NCI-H2227 treated with DMSO at 0.1 percent for 48 hours (cell line): Measurements from ENCODE around the gene ZNF213.

Experiments
- DNase-seq: peaks from one replicate; lab custom pipeline; 2025; lab: John Stamatoyannopoulos, UW

The ZNF213 gene

DNA sequence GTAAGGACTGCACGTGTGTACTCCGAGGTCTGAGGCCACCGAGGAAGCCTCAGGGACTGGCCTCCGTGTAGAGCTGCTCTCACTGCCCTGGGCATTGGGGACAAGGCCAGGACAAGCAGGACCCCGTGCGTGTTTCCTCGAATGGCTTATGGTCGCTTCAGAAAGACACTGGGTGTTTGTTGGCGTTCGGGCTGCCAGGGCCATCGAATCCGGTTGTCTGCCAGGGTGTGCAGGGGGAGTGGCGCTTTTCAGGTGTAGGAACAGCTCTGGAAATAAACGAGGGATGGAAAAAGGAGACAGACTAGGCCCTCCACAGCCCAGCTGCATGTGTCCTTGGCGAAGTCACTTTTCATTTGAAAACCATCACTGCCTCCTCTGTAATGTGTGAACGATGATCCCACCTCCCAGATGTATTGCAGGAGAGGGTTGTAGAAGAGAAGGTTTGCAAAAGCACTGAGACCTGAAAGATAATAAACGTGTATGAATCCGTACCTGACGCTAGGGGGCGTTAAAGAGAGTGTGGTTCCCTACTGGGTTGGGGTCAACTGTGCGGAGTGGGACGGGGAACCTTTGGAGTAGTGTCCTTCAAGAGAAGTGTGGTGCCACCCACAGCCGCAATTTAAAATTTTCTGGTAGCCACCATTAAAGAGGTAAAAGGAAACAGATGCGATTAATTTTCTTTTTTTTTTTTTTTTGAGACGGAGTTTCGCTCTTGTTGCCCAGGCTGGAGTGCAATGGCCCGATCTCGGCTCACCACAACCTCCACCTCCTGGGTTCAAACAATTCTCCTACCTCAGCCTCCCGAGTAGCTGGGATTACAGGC lies 33.6 kb upstream of the ZNF213 start:
- DNase-seq = no peak

DNA sequence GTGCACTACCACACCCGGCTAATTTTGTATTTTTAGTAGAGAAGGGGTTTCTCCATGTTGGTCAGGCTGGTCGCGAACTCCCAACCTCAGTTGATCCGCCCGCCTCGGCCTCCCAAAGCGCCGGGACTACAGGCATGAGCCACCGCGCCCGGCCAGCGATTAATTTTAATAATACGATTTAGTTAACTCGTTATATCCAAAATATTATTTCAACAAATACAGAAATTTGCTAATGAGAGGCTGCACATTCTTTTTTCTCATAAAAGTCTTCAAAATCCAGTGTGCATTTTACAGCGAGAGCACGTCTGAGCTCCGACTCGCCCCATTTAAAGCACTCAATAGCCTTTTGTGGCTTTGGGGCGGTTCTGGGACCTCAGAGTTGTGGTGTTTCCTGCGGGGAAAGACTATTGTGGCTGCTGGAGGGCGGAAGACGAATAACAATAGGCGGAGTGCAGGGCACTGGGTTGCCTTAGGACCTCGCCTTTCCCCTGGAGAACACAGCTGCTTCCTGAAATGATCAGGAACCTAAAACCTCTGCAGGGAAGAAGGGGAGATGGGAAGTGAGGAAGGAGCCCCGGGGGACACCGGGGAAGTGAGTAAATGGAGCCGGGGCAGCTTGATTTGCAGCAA lies 32.9 kb upstream of the ZNF213 start:
- no peak for DNase-seq

DNA sequence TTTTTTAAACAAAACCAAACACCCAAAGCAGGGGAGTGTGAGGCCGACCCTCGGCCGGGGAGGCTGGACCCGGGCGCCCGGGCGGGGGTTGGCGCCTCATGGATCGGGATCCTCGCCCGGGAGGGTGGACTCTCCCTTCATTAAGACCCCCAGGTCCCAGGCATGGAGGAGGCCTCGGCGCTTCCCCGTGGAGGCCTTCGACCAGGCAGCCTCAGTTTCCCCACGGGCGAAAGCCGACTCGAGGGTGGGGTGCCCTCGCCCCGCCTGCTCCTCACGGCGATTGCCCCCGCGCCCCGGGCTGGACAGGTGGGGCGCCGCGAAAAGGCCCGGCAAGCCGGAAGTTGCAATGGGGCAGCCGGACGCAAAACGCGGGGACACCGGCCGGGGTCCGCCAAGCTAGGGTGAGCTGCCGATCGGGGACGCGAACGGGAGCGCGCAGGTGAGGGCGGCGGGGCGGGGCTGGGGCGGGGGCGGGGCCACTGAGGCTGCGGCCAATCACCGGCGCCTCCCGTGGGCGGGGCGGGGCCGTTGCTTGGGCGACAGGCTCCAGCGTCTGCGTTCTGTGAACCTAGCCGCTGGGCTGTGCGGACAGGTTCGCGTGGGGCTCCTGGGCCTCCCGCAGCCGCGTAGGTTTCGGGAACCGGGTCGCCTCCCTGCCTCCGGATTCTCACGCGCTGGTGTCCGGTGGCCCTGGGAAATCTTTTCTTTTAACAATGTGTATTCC lies 28.5 kb upstream of the ZNF213 start:
- peak; percentile 85 for DNase-seq

DNA sequence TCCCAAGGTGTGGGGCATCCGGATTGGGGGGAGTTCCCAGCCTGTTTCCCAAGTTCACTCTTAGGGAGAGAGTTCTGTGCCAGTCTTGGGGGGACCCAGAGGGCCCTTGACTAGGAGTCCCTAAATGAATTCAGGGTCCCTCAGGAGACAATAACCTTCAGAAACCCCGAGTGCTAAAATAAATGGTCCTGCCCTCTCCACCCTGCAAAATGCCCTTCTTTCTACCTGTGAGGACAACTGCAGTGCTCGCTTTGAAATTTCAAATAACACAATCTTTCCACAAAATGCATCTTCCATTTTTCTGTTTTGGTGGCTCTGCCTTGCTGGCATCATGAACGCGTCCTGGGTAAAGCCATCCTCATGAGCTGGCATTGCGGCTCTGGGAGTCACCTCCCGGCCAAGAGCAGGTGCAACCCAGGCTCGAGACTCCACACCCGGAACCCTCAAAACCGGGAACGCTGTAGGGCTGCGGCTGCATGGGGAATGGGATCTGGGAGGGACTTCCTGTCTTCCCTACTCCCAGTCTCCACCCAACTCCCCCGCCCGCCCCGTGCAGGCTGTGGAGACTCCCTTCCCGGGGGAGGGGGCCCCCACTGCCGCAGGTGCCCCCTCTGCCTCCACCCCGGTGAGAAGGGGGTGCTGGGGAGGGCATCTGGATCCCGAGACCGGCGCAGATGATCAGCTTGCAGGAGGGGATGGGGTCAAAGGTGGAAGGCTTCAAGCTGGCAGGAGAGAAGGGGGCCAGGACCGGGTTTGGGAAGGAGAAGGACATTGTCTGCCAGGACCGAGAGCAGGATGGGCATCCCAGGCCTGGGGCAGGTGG lies 22.6 kb upstream of the ZNF213 start, which contains the start of gene ZNF205:
TSS of gene ZNF205 (plus strand) at position 529 of the 823 bp plus-strand sequence. CDS start 845 bp downstream, outside the sequence.
- peak; percentile 60 for DNase-seq

DNA sequence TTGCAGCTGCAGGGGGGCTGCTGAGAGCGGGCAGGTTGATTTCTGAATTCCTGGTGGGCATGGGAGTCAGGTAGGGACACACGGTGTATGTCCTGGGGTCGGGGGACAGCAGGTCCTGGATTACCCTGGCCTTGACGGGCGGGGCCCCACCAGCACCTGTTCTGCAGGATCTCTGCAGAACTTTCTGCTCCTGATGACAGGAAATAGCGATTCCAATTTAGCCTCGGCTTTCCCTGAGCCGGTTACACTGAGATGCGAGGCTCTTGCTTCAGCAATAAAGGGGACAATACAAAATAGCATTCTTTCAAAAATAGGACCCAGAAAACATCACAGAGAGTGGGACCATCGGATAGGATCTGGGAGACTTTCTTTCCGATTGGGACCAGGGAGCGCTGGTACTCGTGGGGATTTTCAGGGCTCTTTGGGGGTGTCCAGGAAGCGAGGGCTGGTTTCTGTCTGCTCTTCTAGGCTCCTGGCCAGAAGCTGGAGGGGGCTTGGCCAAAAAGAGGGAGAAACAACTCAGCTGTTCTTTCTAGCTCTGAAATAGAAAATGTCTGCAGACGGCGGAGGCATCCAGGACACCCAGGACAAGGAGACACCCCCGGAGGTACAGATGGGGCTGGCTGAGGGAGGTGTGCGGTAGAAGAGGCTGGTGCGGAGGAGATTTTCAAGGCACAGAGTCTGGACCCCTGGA lies 21.8 kb upstream of the ZNF213 start:
- DNase-seq = no peak

DNA sequence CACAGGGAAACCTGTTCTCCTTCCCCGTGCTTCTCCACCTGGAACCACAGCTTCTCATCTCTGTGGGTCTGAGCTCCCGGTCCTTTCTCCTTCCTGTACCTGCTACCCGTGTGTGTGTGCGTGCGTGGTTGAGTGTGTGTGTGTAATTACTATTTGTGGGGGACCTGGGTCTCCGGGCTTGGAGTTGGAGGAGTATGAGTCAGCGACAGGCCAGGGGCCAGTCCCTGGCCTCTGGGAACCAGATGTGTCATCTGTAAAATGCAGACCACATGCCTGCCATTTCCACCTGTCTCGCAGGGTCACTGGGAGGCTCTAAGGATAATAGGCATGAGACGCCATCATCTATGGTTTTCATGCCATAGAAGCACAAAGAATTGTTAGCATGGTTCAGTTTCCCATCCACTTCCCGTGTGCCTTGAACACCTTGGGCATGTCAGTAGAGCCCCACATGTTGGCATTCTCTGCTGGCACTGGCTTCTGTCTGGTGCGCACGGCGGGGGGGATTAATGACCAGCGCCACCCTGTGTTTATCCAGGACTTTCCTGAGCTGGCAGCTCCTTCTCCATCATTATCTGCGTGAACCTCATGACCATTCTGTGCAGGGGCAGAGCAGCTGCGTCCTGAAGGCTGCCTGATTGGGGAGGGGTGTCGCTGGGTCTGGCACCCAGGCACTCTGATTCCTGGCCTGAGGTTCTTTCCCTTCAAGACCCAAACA lies 20.9 kb upstream of the ZNF213 start:
- peak; percentile 56 for DNase-seq

DNA sequence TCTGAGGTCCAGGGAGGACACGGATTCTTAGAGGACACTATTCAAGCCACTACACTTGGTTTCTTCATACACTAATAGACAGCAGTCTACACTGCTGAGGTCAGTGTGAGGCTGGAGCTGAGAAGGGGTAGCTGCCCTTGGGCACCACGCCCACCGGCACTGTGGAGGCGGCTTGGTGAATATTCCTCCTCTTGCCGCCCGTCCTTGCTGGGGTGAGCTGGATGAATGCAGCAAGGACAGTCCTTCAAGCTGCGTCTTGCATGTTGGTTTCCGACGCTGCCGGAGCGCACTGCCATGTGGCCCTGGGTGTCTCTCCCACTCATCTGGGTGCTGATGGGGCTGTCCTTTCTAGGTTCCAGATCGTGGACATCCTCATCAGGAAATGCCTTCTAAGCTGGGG lies 19.8 kb upstream of the ZNF213 start:
- DNase-seq = no peak

DNA sequence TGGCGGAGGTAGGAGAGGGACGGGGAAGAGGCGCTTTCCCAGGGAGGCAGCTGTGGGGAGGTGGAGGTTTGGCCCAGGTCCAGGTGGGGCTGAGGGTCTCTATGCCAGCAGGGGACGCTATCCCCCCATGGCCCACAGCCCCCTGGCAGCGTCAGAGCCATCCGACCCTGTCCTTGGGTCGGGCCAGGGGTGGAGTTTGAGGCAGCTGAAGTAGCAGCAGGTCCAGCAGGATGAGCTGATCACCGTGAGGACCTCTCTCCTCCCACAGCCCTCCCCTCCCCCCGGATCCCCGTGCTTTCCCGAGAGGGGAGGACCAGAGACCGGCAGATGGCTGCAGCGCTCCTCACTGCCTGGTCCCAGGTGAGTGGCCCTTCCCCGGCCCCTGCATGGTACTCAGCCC lies 19.3 kb upstream of the ZNF213 start:
- DNase-seq = no peak

DNA sequence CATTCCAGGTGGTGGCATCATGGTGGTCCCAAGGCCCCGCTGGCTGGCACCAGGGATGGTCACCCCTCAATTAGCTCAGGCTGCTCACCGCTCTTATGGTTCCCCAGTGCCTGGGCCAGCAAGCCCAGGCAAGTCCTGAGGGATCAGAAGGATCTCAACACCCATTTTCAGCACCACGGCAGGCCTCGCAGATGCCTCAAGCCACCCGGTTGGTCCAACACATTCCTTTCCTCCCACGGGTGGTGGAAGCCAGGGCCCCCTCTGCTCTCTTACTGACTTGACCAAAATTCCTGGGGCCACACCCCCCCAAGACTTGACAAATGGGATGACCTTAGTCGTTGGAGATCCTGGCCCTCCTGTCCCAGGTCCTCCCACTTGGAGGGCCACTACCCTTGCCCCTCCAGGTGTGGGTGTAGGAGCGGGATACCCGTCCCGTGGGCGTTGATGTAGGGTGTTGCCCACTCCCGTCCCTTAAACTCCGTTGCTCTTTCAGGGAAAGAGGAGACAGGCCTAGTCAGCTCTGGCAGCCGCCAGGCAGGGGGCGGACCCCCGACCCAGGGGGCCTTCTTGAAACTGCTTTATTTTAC lies 16.5 kb upstream of the ZNF213 start:
- DNase-seq = no peak

DNA sequence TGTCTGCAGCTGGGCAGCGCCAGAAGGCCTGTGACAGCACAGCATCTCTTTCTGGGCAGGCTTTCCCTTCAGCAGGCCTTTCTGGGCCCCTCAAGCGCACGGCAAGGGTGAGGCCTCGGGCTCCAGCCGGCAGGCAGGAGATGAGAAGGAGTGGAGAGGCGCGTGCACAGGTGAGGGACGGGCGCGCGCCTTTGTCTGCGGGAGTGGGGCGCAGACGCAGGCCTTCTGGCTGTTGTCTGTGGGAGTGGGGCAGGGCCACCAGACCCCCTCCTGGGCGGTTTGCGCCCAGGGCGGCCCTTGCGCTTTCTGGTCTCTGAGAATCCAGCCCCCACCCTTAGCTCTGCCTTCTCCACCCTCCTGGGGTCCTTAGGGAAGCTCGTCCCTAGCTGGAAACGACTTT lies 16.0 kb upstream of the ZNF213 start:
- DNase-seq = no peak

DNA sequence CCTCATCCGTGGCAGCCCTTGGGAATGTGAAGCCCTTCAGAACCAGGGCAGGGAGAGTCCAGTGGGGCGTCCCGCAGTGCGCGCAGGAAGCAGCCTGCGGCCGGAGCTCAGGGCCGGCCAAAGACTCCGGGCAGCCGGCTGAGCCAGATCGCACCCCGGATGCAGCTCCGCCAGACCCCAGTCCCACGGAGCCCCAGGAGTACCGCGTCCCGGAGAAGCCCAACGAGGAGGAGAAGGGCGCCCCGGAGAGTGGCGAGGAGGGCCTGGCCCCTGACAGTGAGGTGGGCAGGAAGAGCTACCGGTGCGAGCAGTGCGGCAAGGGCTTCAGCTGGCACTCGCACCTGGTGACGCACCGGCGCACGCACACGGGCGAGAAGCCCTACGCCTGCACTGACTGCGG lies 15.5 kb upstream of the ZNF213 start:
- no peak for DNase-seq

DNA sequence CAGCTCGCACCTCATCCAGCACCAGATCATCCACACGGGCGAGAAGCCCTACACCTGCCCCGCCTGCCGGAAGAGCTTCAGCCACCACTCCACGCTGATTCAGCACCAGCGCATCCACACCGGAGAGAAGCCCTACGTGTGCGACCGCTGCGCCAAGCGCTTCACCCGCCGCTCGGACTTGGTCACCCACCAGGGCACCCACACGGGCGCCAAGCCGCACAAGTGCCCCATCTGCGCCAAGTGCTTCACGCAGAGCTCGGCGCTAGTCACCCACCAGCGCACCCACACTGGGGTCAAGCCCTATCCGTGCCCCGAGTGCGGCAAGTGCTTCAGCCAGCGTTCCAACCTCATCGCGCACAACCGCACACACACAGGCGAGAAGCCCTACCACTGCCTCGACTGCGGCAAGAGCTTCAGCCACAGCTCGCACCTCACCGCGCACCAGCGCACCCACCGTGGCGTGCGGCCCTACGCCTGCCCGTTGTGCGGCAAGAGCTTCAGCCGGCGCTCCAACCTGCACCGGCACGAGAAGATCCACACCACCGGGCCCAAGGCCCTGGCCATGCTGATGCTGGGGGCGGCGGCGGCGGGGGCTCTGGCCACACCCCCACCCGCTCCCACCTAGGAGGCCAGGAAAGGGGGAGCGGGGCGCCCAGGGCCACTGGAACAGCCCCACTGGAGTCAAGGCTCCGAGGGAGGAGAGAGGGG lies 15.0 kb upstream of the ZNF213 start:
- no peak for DNase-seq

DNA sequence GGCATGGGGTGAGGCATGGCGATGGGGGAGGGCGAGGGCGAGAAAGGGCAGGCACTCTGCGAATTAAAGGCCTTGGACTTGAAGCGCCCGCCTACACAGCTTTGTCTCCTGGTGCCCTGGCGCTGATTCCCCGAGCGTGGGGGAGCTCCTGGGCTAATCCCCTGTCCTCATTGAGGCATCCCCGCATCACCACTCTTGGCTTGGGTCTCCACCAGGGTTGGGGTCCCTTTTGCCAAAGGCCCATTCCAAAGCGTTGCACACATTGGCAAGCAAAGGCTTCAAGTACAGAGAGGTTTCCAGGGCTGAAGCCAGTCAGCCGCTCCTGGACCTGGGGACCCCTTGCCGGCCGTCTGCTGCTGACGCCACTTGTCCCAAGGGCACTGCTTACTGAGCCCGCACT lies 14.4 kb upstream of the ZNF213 start:
- no peak for DNase-seq

DNA sequence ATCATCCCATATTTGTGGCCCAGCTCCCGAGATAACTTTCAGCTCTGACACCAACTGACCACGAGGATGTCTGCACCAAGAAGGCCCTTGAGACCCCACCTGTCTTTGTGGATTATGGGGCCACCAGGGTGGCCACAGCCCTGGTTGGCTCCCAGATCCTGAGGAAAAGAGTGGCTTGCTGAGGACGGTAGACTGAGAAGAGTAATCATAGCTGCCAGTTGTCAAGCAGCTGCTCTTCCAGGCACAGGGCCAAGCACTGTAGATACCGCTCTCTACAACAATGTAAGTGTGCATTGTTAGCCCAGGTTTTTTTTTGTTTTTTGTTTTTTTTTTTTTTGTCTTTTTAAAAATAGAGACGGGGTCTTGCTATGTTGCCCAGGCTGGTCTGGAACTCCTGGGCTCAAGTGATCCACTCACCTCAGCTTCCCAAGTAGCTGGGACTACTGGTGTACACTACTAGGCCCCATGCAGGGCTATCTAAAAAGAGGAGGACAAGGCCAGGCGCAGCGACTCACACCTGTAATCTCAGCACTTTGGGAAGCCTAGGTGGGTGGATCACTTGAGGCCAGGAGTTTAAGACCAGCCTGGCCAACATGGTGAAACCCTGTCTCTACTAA lies 12.9 kb upstream of the ZNF213 start:
- no peak for DNase-seq

DNA sequence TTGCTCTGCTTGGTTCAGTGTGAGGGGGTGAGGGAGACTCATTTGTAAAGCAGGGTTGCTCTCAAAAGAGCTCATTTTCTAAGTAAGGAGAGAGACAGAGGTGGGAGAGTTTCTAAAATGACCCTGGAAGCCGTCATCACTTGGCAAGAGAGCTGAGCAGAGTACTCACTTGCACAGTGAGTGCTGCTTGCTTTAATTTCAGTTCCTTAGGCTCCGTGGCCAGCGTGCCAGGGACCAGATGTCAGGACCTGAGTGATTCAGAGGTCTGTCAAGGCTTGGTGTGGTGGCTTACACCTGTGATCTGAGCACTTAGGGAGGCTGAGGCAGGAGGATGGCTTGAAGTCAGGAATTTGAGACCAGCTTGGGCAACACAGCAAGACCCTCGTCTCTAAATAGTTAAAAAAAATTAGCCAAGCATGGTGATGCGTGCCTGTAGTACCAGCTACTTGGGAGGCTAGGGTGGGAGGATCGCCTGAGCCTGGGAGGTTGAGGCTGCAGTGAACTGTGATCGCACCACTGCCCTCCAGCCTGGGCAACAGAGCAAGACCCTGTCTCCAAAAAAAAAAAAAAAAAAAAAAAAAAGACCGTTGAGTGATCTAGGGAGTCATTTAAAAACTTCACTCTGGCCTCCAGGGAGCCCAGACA lies 11.8 kb upstream of the ZNF213 start:
- no peak for DNase-seq

DNA sequence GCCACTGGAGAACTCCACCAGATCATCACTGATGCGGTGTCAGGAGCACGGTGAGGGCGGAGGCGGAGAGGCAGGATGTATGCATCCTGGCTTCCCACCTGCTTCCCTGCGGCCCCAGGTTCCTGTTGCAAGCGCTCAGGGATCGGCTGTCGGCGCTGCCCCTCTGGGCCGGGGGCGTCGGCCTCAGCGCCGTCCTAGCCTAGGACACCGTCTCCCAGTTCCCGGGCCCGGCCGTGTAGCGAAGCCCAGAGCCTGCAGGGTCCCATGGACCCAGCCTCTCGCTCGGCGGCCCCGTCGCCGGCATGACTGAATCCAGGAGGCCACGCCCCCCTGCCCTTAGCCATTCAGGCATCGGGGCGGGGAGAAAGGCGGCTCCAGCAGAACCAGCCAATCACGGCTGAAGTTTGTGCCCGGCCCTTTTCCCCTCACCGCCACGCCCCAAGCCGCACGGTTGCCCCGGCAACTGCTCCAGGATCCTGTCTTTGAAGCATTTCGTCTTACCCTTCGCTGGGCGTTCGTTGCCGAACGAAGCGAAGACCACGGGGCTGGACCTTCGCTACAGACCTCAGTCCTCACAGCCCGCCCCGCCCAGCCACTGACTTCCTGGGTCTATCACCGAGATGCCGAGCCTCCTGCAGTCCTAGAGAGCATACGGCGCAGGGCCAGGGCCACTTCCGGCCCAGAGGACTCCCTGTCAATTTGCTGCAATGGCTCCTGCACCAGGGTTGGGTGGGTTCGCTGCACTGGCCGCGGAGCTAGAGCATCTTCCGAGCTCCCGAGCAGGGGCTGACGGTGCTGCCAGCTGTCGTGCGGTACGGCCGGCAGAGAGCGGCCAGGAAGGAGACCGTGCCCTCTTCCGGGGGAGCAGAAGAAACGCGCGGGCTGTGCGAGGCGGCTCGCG lies 10.6 kb upstream of the ZNF213 start:
- peak; percentile 100 for DNase-seq

DNA sequence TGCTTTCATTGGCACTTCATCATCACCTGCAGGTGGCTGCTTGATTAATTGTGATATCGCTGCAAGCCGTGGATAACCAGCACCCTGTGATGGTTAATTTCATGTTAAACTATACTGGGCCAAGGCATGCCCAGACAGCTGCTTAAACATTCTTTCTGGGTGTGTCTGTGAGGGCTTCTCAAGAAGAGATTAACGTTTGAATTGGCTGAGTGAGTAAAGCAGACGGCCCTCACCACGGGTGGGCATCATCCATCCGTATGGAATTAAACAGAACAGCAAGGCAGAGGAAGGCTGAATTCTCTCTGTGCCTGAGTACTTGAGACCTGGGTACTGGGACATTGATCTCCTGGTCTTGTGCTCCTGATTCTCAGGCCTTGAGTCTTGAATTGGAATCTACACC lies 7.1 kb upstream of the ZNF213 start:
- no peak for DNase-seq
